IMR-90 (cell line): ENCODE measurements around the gene TPP1. TPM values are rescaled to one million over a fixed set of nuclear protein-coding genes. Genes with fewer than 3 reads are reported as not detected.

Source experiments
- ATAC-seq: fragments of 200-7000 bp; cut with Tn5 transposase; 2 replicates; pipeline ENCODE4 v1.9.1; 2020; ENCODE audit warnings: low read depth, mild to moderate bottlenecking, moderate library complexity
- BruUV-seq: library from RNA; stranded (reverse); fragments of 400-500 nt; replicated peaks from 2 replicates; lab custom pipeline; 2021; lab: Mats Ljungman, UMichigan
- CTCF ChIA-PET: fragments of 300-600 bp; formaldehyde crosslinking; extraction: SDS; loops from one replicate; lab custom pipeline; 2021; ENCODE audit warnings: antibody characterized with exemption; lab: Yijun Ruan, JAX
- POLR2A ChIA-PET: fragments of 300-600 bp; sonication (Branson Sonifier 250); formaldehyde crosslinking; loops from one replicate; lab custom pipeline; 2022; ENCODE audit warnings: antibody characterized with exemption; ENCODE audit not compliant: unreplicated experiment; lab: Charles Lee
- DNase-seq: peaks from one replicate; pipeline ENCODE4 v3.0.0; 2013
- H2AFZ ChIP-seq: replicated peaks from 2 replicates; pipeline ENCODE3; 2013; ENCODE audit warnings: low read length, mild to moderate bottlenecking; ENCODE audit not compliant: poor library complexity
- H2AK5ac ChIP-seq: 2 replicates; pipeline ENCODE4 v1.6.1; 2013; ENCODE audit warnings: low read depth, low read length, inconsistent platforms
- H2AK9ac ChIP-seq: replicated peaks from 2 replicates; pipeline ENCODE3; 2013; ENCODE audit warnings: mild to moderate bottlenecking, low read depth, low read length, moderate library complexity; ENCODE audit not compliant: poor library complexity
- H2BK120ac ChIP-seq: 2 replicates; pipeline ENCODE4 v1.6.1; 2013; ENCODE audit warnings: low read depth, low read length, inconsistent platforms
- H2BK15ac ChIP-seq: 3 replicates; pipeline ENCODE4 v1.6.1; 2013; ENCODE audit warnings: low read depth, low read length, inconsistent platforms
- H2BK20ac ChIP-seq: 2 replicates; pipeline ENCODE4 v1.6.1; 2013; ENCODE audit warnings: low read depth, mild to moderate bottlenecking, inconsistent platforms, low read length, moderate library complexity
- H2BK5ac ChIP-seq: 2 replicates; pipeline ENCODE4 v1.6.1; 2013; ENCODE audit warnings: mild to moderate bottlenecking, low read depth, low read length, inconsistent platforms; ENCODE audit not compliant: poor library complexity, severe bottlenecking
- H3K14ac ChIP-seq: replicated peaks from 2 replicates; pipeline ENCODE4 v1.6.1; 2013; ENCODE audit warnings: low read depth, low read length, inconsistent platforms
- H3K18ac ChIP-seq: 2 replicates; pipeline ENCODE4 v1.6.1; 2013; ENCODE audit warnings: low read depth, low read length, control low read depth
- H3K23ac ChIP-seq: 2 replicates; pipeline ENCODE4 v1.6.1; 2013; ENCODE audit warnings: low read depth, low read length, inconsistent platforms
- H3K27ac ChIP-seq: 2 replicates; pipeline ENCODE4 v1.5.1; 2013; ENCODE audit warnings: mild to moderate bottlenecking, control low read depth, low read length; ENCODE audit not compliant: insufficient read depth
- H3K27me3 ChIP-seq: 2 replicates; pipeline ENCODE4 v1.6.1; 2013; ENCODE audit warnings: low read length; ENCODE audit not compliant: control insufficient read depth, insufficient read depth
- H3K36me3 ChIP-seq: 2 replicates; pipeline ENCODE4 v1.6.1; 2013; ENCODE audit warnings: low read length, mixed read lengths; ENCODE audit not compliant: control insufficient read depth, insufficient read depth
- H3K4ac ChIP-seq: 2 replicates; pipeline ENCODE4 v1.6.1; 2013; ENCODE audit warnings: low read depth, low read length, inconsistent platforms
- H3K4me1 ChIP-seq: 2 replicates; pipeline ENCODE4 v1.6.1; 2013; ENCODE audit warnings: low read length, mixed read lengths; ENCODE audit not compliant: control insufficient read depth, insufficient read depth
- H3K4me2 ChIP-seq: 2 replicates; pipeline ENCODE4 v1.6.1; 2013; ENCODE audit warnings: low read depth, mild to moderate bottlenecking, control low read depth, low read length, moderate library complexity
- H3K4me3 ChIP-seq: 2 replicates; pipeline ENCODE4 v1.5.1; 2013; ENCODE audit warnings: low read depth, mild to moderate bottlenecking, control low read depth, low read length, moderate library complexity; ENCODE audit not compliant: insufficient read depth
- H3K56ac ChIP-seq: 2 replicates; pipeline ENCODE4 v1.6.1; 2013; ENCODE audit warnings: low read length, inconsistent platforms; ENCODE audit not compliant: insufficient read depth; ENCODE audit errors: extremely low read depth
- H3K79me1 ChIP-seq, 2 experiments: 2 replicates each; pipeline ENCODE4 v1.6.1; 2013; ENCODE audit warnings: low read length in 2 of 2, inconsistent platforms in 1 of 2, low read depth in 1 of 2
- H3K9ac ChIP-seq: 2 replicates; pipeline ENCODE4 v1.6.1; 2013; ENCODE audit warnings: low read depth, low read length, control low read depth
- H3K9me1 ChIP-seq: 2 replicates; pipeline ENCODE4 v1.6.1; 2013; ENCODE audit warnings: low read length, inconsistent platforms; ENCODE audit not compliant: insufficient read depth
- H3K9me3 ChIP-seq: 2 replicates; pipeline ENCODE4 v1.6.1; 2013; ENCODE audit warnings: low read length; ENCODE audit not compliant: control insufficient read depth, insufficient read depth
- H4K20me1 ChIP-seq: 2 replicates; pipeline ENCODE4 v1.6.1; 2013; ENCODE audit warnings: low read length, inconsistent platforms; ENCODE audit not compliant: insufficient read depth
- H4K5ac ChIP-seq: 2 replicates; pipeline ENCODE4 v1.6.1; 2013; ENCODE audit warnings: mild to moderate bottlenecking, low read depth, low read length, control low read depth
- H4K8ac ChIP-seq, 2 experiments: 2 replicates each; pipeline ENCODE4 v1.6.1; 2013; ENCODE audit warnings: low read depth in 2 of 2, low read length in 2 of 2, control low read depth in 1 of 2, inconsistent platforms in 1 of 2
- H4K91ac ChIP-seq: 2 replicates; pipeline ENCODE4 v1.6.1; 2013; ENCODE audit warnings: low read depth, low read length, inconsistent platforms; ENCODE audit not compliant: insufficient read depth
- NFE2L2 ChIP-seq: fragments of 150-350 bp; IDR thresholded peaks from 2 replicates; pipeline ENCODE4 v1.6.1; 2016; ENCODE audit warnings: low read depth, mild to moderate bottlenecking, low read length
- POLR2A ChIP-seq: IDR thresholded peaks from 2 replicates; pipeline ENCODE4 v1.6.1; 2012; ENCODE audit warnings: mild to moderate bottlenecking, low read depth, low read length
- RAD21 ChIP-seq: IDR thresholded peaks from 2 replicates; pipeline ENCODE4 v1.6.1; 2012; ENCODE audit warnings: low read length, improper control_type of control experiment
- RCOR1 ChIP-seq: IDR thresholded peaks from 2 replicates; pipeline ENCODE4 v1.6.1; 2012; ENCODE audit warnings: mild to moderate bottlenecking, low read length, improper control_type of control experiment; ENCODE audit not compliant: insufficient replicate concordance
- SMC3 ChIP-seq: fragments of 150-350 bp; IDR thresholded peaks from 2 replicates; pipeline ENCODE4 v1.6.1; 2016; ENCODE audit warnings: low read depth, mild to moderate bottlenecking, antibody characterized with exemption, low read length, moderate library complexity
- dilution Hi-C: fragments of 300-500 bp; cut with HindIII; formaldehyde crosslinking; loops from one replicate; pipeline ENCODE4 v1.14.3; 2018; ENCODE audit warnings: low sequenced_read_pairs; ENCODE audit not compliant: unreplicated experiment
- in situ Hi-C: fragments of 300-500 bp; cut with MboI; formaldehyde crosslinking; loops from 3 replicates; pipeline ENCODE4 v1.14.3; 2019; ENCODE audit warnings: low sequenced_read_pairs, inconsistent platforms, mixed read lengths
- intact Hi-C: fragments of 100-400 bp; cut with micrococcal nuclease; formaldehyde crosslinking; loops from 2 replicates; pipeline ENCODE4 v1.10.0; 2022
- polyA plus RNA-seq, 3 experiments: library from polyadenylated mRNA; depleted of rRNA; stranded (reverse); fragments of >200 nt; gene quantifications; 2 replicates each; pipeline ENCODE4 v1.2.3, GENCODE V29; 2012; ENCODE audit warnings: low replicate concordance in 1 of 3
- total RNA-seq: library from RNA; depleted of rRNA; stranded (reverse); fragments of >200 nt; gene quantifications from 2 replicates; pipeline ENCODE4 v1.2.3, GENCODE V29; 2012

TPP1 gene
- total and polyA plus RNA-seq, 2 of the 4 experiments (the other 2 are of a cell fraction) = 33.5 to 108 TPM

- no peak overlapping the region for H4K91ac ChIP-seq
- peaks cover 38% of the 10 kb centered on the region for H3K9me1 ChIP-seq
- in situ Hi-C loops (no loop called here), dilution Hi-C loops (no loop called here), intact Hi-C loops (no loop called here)
- CTCF ChIA-PET = interaction anchor here (0.8 kb wide), 1 partner anchor 32 kb away, joined by 4 read pairs; no protein-coding TSS in a partner anchor
- no peak overlapping the region for H3K9ac ChIP-seq
- no peak overlapping the region for H2AK9ac ChIP-seq
- no peak overlapping the region for H2BK5ac ChIP-seq
- no peak overlapping the region for H2BK120ac ChIP-seq
- no peak overlapping the region for H3K27ac ChIP-seq
- no peaks in the 10 kb centered on the region for H3K9me3 ChIP-seq
- H4K20me1 ChIP-seq = peaks cover 7% of the 10 kb centered on the region; the same call in 1 of the 2 replicates
- no peak for DNase-seq
- H3K18ac ChIP-seq = no peak overlapping the region
- H2AK5ac ChIP-seq = no peak overlapping the region
- H4K5ac ChIP-seq = no peak overlapping the region
- POLR2A ChIA-PET = no interaction called here
- no peak for ATAC-seq
- H3K4me3 ChIP-seq = no peak overlapping the region
- BruUV-seq = no TSS peak
- no peak for TF ChIP-seq POLR2A
- no peak for TF ChIP-seq SMC3
- no peak for TF ChIP-seq RCOR1
- TF ChIP-seq RAD21 = no peak
- no peak for TF ChIP-seq NFE2L2
- no peak overlapping the region for H3K4ac ChIP-seq
- peaks cover 10% of the 10 kb centered on the region for H3K27me3 ChIP-seq
- no peak overlapping the region for H3K56ac ChIP-seq
- H3K36me3 ChIP-seq = no peaks in the 10 kb centered on the region
- H2BK20ac ChIP-seq = no peak overlapping the region
- H3K14ac ChIP-seq = no peak overlapping the region
- H2BK15ac ChIP-seq = no peak overlapping the region
- no peak overlapping the region for H2AFZ ChIP-seq
- no peak overlapping the region for H3K23ac ChIP-seq
- H4K8ac ChIP-seq = no peak overlapping the region
- H3K79me1 ChIP-seq = peaks cover 8 to 45% of the 10 kb centered on the region in 2 experiments; a peak in 3 of 4 replicates
- H3K4me2 ChIP-seq = no peak overlapping the region
- peaks cover 18% of the 10 kb centered on the region for H3K4me1 ChIP-seq
These were observed 30.9 kb upstream of the TPP1 start for GRCh38 chr11:6650104-6650503.
